HG03175 (cell line): Measurements from ENCODE around the gene MGP.
A peak's percentile ranks its signal among the peaks of the same experiment; 100 is the strongest.

ENCODE experiments used
- ATAC-seq: cut with Tn5 transposase; IDR thresholded peaks from one replicate; pipeline ENCODE4 v1.9.1; 2021; ENCODE audit warnings: mild to moderate bottlenecking, moderate library complexity; ENCODE audit not compliant: unreplicated experiment

The MGP gene

GRCh38 chr12:14885718-14886221, at the start of gene MGP:
TSS of gene MGP (minus strand) at chr12:14885854. CDS start at chr12:14885791, 63 bp downstream.
- ATAC-seq, result no peak

- ATAC-seq, result no peak
These were observed 49.4 kb upstream of the MGP start for GRCh38 chr12:14935031-14935430.

- ATAC-seq, result no peak
These were observed 48.9 kb upstream of the MGP start for GRCh38 chr12:14934511-14934910.

GRCh38 chr12:14931791-14932560, 46.3 kb upstream of the MGP start:
- ATAC-seq, result no peak

- no peak for ATAC-seq
These were observed 45.7 kb upstream of the MGP start for GRCh38 chr12:14931359-14931758.

- ATAC-seq, result no peak
These were observed 44.6 kb upstream of the MGP start for GRCh38 chr12:14930299-14930698.

GRCh38 chr12:14928931-14929330, 43.3 kb upstream of the MGP start:
- ATAC-seq, result no peak

- no peak for ATAC-seq
These were observed 41.6 kb upstream of the MGP start for GRCh38 chr12:14927267-14927666.

- no peak for ATAC-seq
These were observed 38.9 kb upstream of the MGP start for GRCh38 chr12:14924541-14924940.

- ATAC-seq, result no peak
These were observed 38.3 kb upstream of the MGP start for GRCh38 chr12:14923944-14924343.

GRCh38 chr12:14921218-14921617, 35.6 kb upstream of the MGP start:
- peak; percentile 64 for ATAC-seq

- ATAC-seq, result peak; percentile 69
These were observed 34.9 kb upstream of the MGP start for GRCh38 chr12:14920475-14921126.

- no peak for ATAC-seq
These were observed 33.8 kb upstream of the MGP start for GRCh38 chr12:14919455-14919854.

GRCh38 chr12:14915736-14916135, 30.1 kb upstream of the MGP start:
- no peak for ATAC-seq

- ATAC-seq, result no peak
These were observed 27.7 kb upstream of the MGP start for GRCh38 chr12:14913381-14913781.

GRCh38 chr12:14911131-14911530, 25.5 kb upstream of the MGP start:
- no peak for ATAC-seq

- ATAC-seq, result no peak
These were observed 24.6 kb upstream of the MGP start for GRCh38 chr12:14910090-14910915.

- ATAC-seq, result no peak
These were observed 22.3 kb upstream of the MGP start for GRCh38 chr12:14907953-14908352.

- no peak for ATAC-seq
These were observed 20.5 kb upstream of the MGP start for GRCh38 chr12:14906114-14906513.

GRCh38 chr12:14905269-14906004, 19.8 kb upstream of the MGP start:
- ATAC-seq, result no peak

- no peak for ATAC-seq
These were observed 19.2 kb upstream of the MGP start for GRCh38 chr12:14904854-14905253.
